ENCODE measurements around the gene EZR. TPM values are rescaled to one million over a fixed set of nuclear protein-coding genes. Genes with fewer than 3 reads are reported as not detected.

EZR gene
- total and polyA plus RNA-seq, 2 of the 8 experiments (the other 6 are each of a cell fraction or from before 2014, with no cell fraction given), result 122 to 286 TPM

DNA sequence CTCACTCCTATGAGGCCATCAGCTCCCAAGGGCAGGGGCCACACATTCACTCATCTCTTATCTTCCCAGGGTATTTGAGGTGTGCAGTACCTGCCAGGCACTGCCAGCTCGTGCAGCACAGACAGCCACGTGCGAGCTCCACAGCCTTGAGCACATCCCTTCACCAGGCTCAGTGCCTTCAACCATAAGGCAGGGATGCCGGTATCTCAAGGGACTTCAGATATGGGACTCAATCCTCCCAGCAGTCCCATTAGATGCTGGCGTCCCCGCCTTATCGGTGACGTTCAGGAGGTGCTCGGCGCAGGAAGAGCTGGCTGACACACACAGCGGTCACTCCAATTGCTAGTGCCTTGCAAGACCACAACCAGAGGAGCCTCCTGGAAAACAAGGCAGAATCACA is 47.0 kb downstream of the EZR start:
- CTCF ChIA-PET (ENCODE audit: partially characterized antibody), result interaction anchor here (1.1 to 3.6 kb wide), 10 partner anchors 7 to 200 kb away, joined by 3 to 19 read pairs (median 5); no protein-coding TSS in a partner anchor
- Histone ChIP-seq H3K27me3 (replicated peaks in 1 of 4; ENCODE audit: control insufficient read depth in 3 of 4, extremely low read depth in 1 of 4, insufficient read depth in 3 of 4, low read length in 3 of 4) (no peaks in the 10 kb centered on the region), H3K36me3 (ENCODE audit: control insufficient read depth in 2 of 4, insufficient read depth in 4 of 4, low read length in 3 of 4) (peaks cover 54 to 100% (median 87%) of the 10 kb centered on the region in 4 experiments), H3K27ac (ENCODE audit: low read depth, low read length) (no peak overlapping the region), H2BK120ac (replicated peaks; ENCODE audit: low read depth, low read length) (no peak overlapping the region), H3K23me2 (ENCODE audit: low read depth, low read length) (no peaks in the 10 kb centered on the region; the same call in 1 of the 2 replicates), H4K5ac (ENCODE audit: insufficient read length, low read depth, low read length) (no peak overlapping the region), H2AK5ac (ENCODE audit: low read depth, low read length) (no peak overlapping the region), H3K4me2 (ENCODE audit: insufficient read depth in 1 of 2, low read depth in 2 of 2, low read length in 2 of 2) (no peak overlapping the region), H3K4me1 (replicated peaks in 1 of 4; ENCODE audit: control insufficient read depth in 3 of 4, insufficient read depth in 4 of 4, low read length in 3 of 4) (peaks cover 0 to 5% (median 0%) of the 10 kb centered on the region in 4 experiments; a peak in 2 of 7 replicates), H3K4ac (replicated peaks; ENCODE audit: insufficient read length, low read depth, low read length) (no peak overlapping the region), H3K18ac (ENCODE audit: extremely low read depth, low read length) (no peak overlapping the region), H4K8ac (ENCODE audit: extremely low read depth, insufficient read depth, low read length) (peak overlapping the region; percentile 69), H2BK5ac (ENCODE audit: low read depth, low read length) (peak overlapping the region; percentile 38; the same call in 1 of the 2 replicates), H3K9me3 (ENCODE audit: insufficient read depth in 2 of 2, low read depth in 1 of 2, low read length in 1 of 2) (no peaks in the 10 kb centered on the region), H3K79me2 (ENCODE audit: control insufficient read depth in 1 of 2, insufficient read depth in 2 of 2, low read length in 2 of 2) (peaks cover 0 to 31% of the 10 kb centered on the region in 2 experiments; a peak in 3 of 4 replicates), H3K14ac (ENCODE audit: insufficient read length) (no peak overlapping the region), H4K20me1 (replicated peaks in 1 of 2; ENCODE audit: control insufficient read depth in 1 of 2, insufficient read depth in 2 of 2, low read length in 2 of 2) (peaks cover 18 to 36% of the 10 kb centered on the region in 2 experiments), H2BK20ac (ENCODE audit: low read length) (no peak overlapping the region), H2BK12ac (ENCODE audit: low read depth, low read length) (no peak overlapping the region), H3K79me1 (ENCODE audit: low read depth, low read length) (peaks cover 13% of the 10 kb centered on the region), H3K9ac (replicated peaks in 1 of 4; ENCODE audit: extremely low read depth in 1 of 4, low read depth in 3 of 4, low read length in 3 of 4) (no peak overlapping the region), H3K23ac (ENCODE audit: insufficient read length) (no peak overlapping the region), H2AFZ (ENCODE audit: low read length) (no peak overlapping the region), H3K56ac (replicated peaks; ENCODE audit: insufficient read length, low read depth, low read length) (no peak overlapping the region), H2BK15ac (ENCODE audit: low read length) (no peak overlapping the region), H4K91ac (replicated peaks; ENCODE audit: insufficient read length, low read length) (no peak overlapping the region), H3K4me3 (ENCODE audit: extremely low read depth in 1 of 4, insufficient read depth in 2 of 4, low read depth in 3 of 4, low read length in 4 of 4) (no peak overlapping the region)
- DNase-seq (ENCODE audit: low read depth in 1 of 2, low spot score in 2 of 2) (no peak), FAIRE-seq (no peak)
- WGBS, 2 experiments (ENCODE audit: extremely low coverage in 1 of 2, insufficient coverage in 1 of 2, insufficient read length in 1 of 2, insufficient replicate concordance in 2 of 2, low coverage in 1 of 2, low lambda C conversion rate in 2 of 2, missing lambda C conversion rate in 1 of 2), result 97% methylated on average over 11 of the region's 11 CpGs; no CpG with 5 or more reads in 1 of the 2 experiments
- TF ChIP-seq SIRT6 (IDR thresholded peaks at IDR 0.05; ENCODE audit: low read length) (no peak), POLR2AphosphoS5 (IDR thresholded peaks at IDR 0.05; ENCODE audit: low read depth, low read length) (0 out of 2 replicates have a peak, but pooled peaks have one; percentile 10)
- POLR2A ChIA-PET (ENCODE audit: partially characterized antibody), result interaction anchor here (0.6 to 4.7 kb wide), 11 partner anchors 8 to 187 kb away, joined by 3 to 20 read pairs (median 4); no protein-coding TSS in a partner anchor
